GM20000 (cell line): ENCODE data around the gene TEX44.
A peak's percentile ranks its signal among the peaks of the same experiment; 100 is the strongest.

Experiments used
- DNase-seq: peaks from one replicate; pipeline ENCODE4 v3.0.0; 2012; ENCODE audit warnings: low spot score
- TF ChIP-seq, protein P1 (sequence below): IDR thresholded peaks from 2 replicates; pipeline ENCODE4 v1.5.1; 2012; ENCODE audit warnings: mild to moderate bottlenecking, control low read depth; ENCODE audit errors: extremely low read depth, missing control alignments

Gene TEX44

GRCh38 chr2:231601356-231602229, 8.9 kb downstream of the TEX44 start:
- TF ChIP-seq, protein P1, sequence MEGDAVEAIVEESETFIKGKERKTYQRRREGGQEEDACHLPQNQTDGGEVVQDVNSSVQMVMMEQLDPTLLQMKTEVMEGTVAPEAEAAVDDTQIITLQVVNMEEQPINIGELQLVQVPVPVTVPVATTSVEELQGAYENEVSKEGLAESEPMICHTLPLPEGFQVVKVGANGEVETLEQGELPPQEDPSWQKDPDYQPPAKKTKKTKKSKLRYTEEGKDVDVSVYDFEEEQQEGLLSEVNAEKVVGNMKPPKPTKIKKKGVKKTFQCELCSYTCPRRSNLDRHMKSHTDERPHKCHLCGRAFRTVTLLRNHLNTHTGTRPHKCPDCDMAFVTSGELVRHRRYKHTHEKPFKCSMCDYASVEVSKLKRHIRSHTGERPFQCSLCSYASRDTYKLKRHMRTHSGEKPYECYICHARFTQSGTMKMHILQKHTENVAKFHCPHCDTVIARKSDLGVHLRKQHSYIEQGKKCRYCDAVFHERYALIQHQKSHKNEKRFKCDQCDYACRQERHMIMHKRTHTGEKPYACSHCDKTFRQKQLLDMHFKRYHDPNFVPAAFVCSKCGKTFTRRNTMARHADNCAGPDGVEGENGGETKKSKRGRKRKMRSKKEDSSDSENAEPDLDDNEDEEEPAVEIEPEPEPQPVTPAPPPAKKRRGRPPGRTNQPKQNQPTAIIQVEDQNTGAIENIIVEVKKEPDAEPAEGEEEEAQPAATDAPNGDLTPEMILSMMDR, result peak; percentile 75
- peak; percentile 87 for DNase-seq

DNA sequence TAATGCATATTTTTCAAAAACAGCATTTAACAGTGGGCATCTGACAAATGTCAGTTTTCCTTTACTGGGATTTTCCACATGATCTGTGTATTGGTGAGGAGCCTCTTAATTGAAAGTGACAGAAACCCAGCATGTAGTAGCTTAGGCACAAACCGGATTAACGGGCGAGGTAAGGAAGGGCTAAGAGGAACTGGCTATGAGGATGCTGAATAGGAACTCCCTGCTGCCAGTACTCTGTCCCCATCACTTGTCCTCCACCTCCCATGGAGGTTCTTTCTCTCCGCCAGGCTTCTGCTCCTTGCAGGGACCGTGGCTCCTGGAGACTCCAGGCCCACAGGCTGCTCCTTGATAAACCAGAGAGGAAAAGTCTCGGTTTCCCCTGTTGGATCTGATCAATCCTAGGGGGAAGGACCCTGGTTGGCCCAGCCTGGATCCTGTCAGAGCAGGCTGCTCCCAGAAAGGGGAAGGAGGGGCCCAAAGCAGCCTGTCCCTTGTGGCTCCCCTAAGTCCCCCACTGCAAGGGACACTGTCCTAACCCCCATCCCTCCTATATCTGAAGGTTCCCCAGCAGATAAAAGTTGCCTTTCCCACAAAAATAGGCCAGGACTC, 10.3 kb downstream of the TEX44 start:
- TF ChIP-seq, protein P1, result no peak
- no peak for DNase-seq

GRCh38 chr2:231604101-231604684, 11.5 kb downstream of the TEX44 start:
- DNase-seq, result peak; percentile 76
- TF ChIP-seq, protein P1, result no peak

DNA sequence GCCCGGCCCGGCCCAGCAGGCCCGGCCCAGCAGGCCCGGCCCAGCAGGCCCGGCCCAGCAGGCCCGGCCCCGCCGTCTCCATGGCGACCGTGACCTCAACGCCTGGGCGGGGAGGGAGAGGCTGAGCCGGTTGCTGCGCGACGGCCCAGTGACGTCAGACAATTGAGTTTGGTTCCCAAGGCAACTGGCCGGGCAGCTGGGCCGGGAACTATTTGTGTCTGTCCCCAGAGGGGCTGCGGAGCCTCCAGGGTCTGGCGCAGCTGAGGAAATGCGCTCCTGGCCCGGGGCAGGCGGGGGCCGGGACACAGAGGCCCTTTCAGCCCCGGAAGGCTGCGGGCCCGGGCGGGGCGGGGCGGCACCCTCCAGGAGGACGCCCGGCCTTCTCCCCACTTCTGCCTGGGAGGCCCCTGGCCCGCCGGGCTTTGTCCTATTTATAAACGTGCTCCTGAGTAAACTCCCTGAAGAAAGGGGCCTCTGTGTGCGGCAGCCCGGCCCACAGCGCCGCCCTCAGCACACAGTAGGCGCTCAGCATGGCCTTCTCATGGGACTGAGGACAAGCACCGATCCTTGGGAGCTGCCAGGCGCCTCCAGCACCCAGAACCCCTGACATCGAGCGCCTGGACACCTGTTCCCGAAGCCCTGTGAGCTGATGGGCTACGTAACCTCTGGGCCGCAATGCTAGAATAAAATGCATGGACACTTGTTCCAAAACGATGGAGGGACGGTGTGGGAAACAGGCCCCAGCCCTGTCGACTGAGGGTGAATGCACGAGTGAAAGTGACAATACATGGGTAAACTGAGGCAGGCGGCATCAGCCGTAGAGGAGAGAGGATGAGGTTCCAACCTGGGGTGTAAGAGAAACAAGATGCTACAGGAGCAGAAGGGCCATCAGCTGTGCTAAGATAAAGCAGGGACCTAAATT, 12.3 kb downstream of the TEX44 start:
- peak; percentile 99 for DNase-seq
- TF ChIP-seq, protein P1, result peak; percentile 8

DNA sequence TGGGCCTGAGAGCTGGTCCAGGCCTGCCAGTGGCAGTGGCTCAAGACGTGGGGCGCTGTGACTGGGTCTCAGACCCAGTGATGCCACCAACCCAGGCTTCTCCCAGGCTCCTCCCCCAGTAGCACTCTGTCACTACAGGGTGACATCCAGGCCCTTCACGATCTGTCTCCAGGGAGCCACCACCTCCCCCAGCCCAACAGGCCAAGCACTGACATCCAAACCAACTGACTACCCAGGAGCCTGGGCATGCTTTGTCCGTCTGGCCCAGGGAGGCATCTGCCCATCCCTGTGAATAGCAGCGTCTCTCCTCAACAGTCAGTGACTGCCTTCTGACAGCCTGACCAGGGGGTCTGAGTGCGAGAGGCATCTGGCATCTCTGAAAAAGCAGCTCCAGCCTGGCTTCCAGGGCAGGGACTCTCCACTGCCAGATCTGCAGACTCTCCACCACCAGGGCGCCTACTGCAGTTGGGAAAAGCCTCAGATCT, 13.0 kb downstream of the TEX44 start:
- no peak for DNase-seq
- TF ChIP-seq, protein P1, result no peak

DNA sequence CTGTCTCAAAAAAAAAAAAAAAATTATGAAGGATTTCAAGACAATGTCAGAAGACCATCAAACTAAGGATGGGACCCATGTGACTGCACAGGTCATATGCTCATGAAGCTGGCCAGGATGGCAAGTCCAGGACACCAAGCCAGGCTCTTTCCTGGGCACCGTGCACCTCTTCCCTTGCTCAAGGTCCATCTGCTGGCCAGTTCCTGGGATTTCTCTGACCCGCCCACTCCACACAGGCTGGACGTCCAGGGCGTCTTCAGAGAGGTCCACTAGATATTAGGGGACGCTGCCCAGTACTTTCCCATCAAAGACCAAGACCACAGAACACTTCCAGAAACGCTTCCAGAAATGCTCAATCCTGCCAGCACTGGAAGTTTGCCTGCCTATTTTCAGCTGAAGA, 14.3 kb downstream of the TEX44 start:
- TF ChIP-seq, protein P1, result no peak
- no peak for DNase-seq
